ENCODE measurements around the gene P2RX1. TPM values are rescaled to one million over a fixed set of nuclear protein-coding genes. Genes with fewer than 3 reads are reported as not detected.

Gene P2RX1
- total and polyA plus RNA-seq, 5 donors from 2014 or later, result 2.3 TPM; not detected in 4

DNA sequence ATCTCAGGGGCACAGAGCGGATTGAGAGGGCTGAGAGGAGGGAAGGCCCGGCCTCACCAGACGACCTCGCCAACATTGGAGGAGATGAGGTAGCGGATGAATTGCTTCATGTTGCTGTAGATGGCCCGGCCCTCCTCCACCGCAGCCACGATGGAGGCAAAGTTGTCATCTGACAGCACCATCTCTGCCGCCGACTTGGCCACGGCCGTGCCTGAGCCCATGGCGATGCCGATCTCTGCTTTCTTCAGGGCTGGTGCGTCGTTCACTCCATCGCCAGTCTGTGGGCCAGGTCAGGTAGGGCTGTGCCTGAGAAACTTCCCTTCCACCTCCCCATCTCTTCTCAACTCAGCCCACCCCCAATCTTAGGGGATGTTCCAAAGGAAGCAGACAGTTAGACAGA, 21.1 kb upstream of the P2RX1 start:
- no peaks in the 10 kb centered on the region for H3K27me3 ChIP-seq (ENCODE audit: control insufficient read depth, insufficient read depth, low read length)
- H3K9me3 ChIP-seq (ENCODE audit: control insufficient read depth in 2 of 2, low read length in 2 of 2), result no peaks in the 10 kb centered on the region
- peaks cover 43% of the 10 kb centered on the region for H3K36me3 Mint-ChIP-seq
- no peaks in the 10 kb centered on the region for H3K27me3 Mint-ChIP-seq
- H3K36me3 ChIP-seq (ENCODE audit: control insufficient read depth, insufficient read depth, low read length), result peaks cover 80% of the 10 kb centered on the region
- peak overlapping the region in 1 of 3 donors; percentile 60 for H3K27ac Mint-ChIP-seq
- no peak overlapping the region for H3K4me3 ChIP-seq (ENCODE audit: low read depth, low read length)
- DNase-seq (no peak), ATAC-seq (ENCODE audit: low read depth in 2 of 2) (no peak)
- no peaks in the 10 kb centered on the region for H3K4me1 ChIP-seq (ENCODE audit: control insufficient read depth, insufficient read depth, low read length, poor library complexity, severe bottlenecking)
- no peak overlapping the region for H3K4me3 Mint-ChIP-seq
- peaks cover 0 to 1% (median 0%) of the 10 kb centered on the region in 7 donors for H3K9me3 Mint-ChIP-seq
- peaks cover 0 to 7% (median 2%) of the 10 kb centered on the region in 4 donors for H3K4me1 Mint-ChIP-seq
- no peak overlapping the region for H3K27ac ChIP-seq (ENCODE audit: insufficient read depth, low read length, poor library complexity, severe bottlenecking)

DNA sequence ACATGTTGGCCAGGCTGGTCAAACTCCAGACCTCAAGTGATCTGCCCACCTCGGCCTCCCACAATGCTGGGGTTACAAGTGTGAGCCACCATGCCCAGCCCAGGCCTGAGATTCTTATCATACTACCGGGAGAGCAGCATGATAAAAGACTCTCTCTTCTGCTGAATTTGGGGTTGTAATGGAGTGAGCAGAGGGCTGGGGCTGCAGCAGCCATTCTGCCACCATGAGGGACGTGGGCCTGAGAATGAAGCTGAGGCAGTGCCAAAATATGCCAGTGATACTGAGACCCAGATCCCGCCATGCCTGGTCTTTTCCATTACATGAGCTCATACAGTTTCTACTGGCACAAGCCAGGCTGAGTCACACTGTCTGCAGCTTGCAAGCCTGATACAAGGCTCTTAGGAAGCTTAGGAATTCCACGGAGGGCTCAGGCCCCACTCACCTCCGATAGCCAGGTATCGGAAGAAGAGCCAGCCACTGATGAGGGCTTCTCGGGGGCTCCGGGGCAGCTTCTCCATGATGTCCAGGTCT, 19.6 kb upstream of the P2RX1 start:
- Histone ChIP-seq H3K27ac (ENCODE audit: insufficient read depth, low read length, poor library complexity, severe bottlenecking) (no peak overlapping the region), H3K27me3 (ENCODE audit: control insufficient read depth, insufficient read depth, low read length) (no peaks in the 10 kb centered on the region), H3K36me3 (ENCODE audit: control insufficient read depth, insufficient read depth, low read length) (peaks cover 76% of the 10 kb centered on the region), H3K4me3 (ENCODE audit: low read depth, low read length) (no peak overlapping the region), H3K4me1 (ENCODE audit: control insufficient read depth, insufficient read depth, low read length, poor library complexity, severe bottlenecking) (no peaks in the 10 kb centered on the region), H3K9me3 (ENCODE audit: control insufficient read depth in 2 of 2, low read length in 2 of 2) (no peaks in the 10 kb centered on the region)
- ATAC-seq (ENCODE audit: low read depth in 2 of 2), result no peak
- H3K36me3 Mint-ChIP-seq, result peaks cover 43% of the 10 kb centered on the region
- peak overlapping the region in 1 of 3 donors; percentile 60 for H3K27ac Mint-ChIP-seq
- peaks cover 0 to 7% (median 2%) of the 10 kb centered on the region in 4 donors for H3K4me1 Mint-ChIP-seq
- H3K4me3 Mint-ChIP-seq, result no peak overlapping the region
- no peaks in the 10 kb centered on the region for H3K27me3 Mint-ChIP-seq
- no peak for DNase-seq
- H3K9me3 Mint-ChIP-seq, result peaks cover 0 to 1% (median 0%) of the 10 kb centered on the region in 7 donors

GRCh38 chr17:3935140-3935542, 18.9 kb upstream of the P2RX1 start:
- H3K27me3 Mint-ChIP-seq, result no peaks in the 10 kb centered on the region
- Histone ChIP-seq H3K9me3 (ENCODE audit: control insufficient read depth in 2 of 2, low read length in 2 of 2) (no peaks in the 10 kb centered on the region), H3K36me3 (ENCODE audit: control insufficient read depth, insufficient read depth, low read length) (peaks cover 75% of the 10 kb centered on the region), H3K4me1 (ENCODE audit: control insufficient read depth, insufficient read depth, low read length, poor library complexity, severe bottlenecking) (no peaks in the 10 kb centered on the region), H3K27me3 (ENCODE audit: control insufficient read depth, insufficient read depth, low read length) (no peaks in the 10 kb centered on the region), H3K4me3 (ENCODE audit: low read depth, low read length) (no peak overlapping the region), H3K27ac (ENCODE audit: insufficient read depth, low read length, poor library complexity, severe bottlenecking) (peak overlapping the region; percentile 1)
- peaks cover 0 to 1% (median 0%) of the 10 kb centered on the region in 7 donors for H3K9me3 Mint-ChIP-seq
- DNase-seq (peak in 2 of 3 donors; percentile 29 to 45), ATAC-seq (ENCODE audit: low read depth in 2 of 2) (peak; percentile 37 to 42)
- H3K4me3 Mint-ChIP-seq, result no peak overlapping the region
- peaks cover 41% of the 10 kb centered on the region for H3K36me3 Mint-ChIP-seq
- H3K4me1 Mint-ChIP-seq, result peaks cover 0 to 7% (median 2%) of the 10 kb centered on the region in 4 donors
- no peak overlapping the region for H3K27ac Mint-ChIP-seq

DNA sequence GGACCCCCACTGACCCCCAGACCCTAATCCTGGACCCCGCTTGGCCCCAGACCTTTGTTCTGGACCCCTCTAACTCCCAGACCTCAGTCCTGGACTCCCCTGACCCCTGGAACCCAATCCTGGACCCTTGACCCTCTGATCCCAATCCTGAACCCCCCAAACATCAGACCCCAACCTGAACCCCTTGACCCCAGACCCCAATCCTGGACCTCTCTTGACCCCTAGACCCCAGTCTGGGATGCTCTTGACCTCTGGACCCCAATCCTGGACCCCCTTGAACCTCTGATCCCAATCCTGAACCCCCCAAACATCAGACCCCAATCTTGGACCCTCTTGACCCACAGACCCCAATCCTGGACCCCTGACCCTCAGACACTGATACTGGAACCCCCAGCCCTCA, 13.5 kb upstream of the P2RX1 start:
- no peaks in the 10 kb centered on the region for H3K27me3 Mint-ChIP-seq
- Histone ChIP-seq H3K27me3 (ENCODE audit: control insufficient read depth, insufficient read depth, low read length) (no peaks in the 10 kb centered on the region), H3K36me3 (ENCODE audit: control insufficient read depth, insufficient read depth, low read length) (peaks cover 67% of the 10 kb centered on the region), H3K9me3 (ENCODE audit: control insufficient read depth in 2 of 2, low read length in 2 of 2) (no peaks in the 10 kb centered on the region), H3K4me1 (ENCODE audit: control insufficient read depth, insufficient read depth, low read length, poor library complexity, severe bottlenecking) (no peaks in the 10 kb centered on the region), H3K4me3 (ENCODE audit: low read depth, low read length) (no peak overlapping the region), H3K27ac (ENCODE audit: insufficient read depth, low read length, poor library complexity, severe bottlenecking) (no peak overlapping the region)
- ATAC-seq (ENCODE audit: low read depth in 2 of 2) (no peak), DNase-seq (no peak)
- H3K4me3 Mint-ChIP-seq, result no peak overlapping the region
- H3K36me3 Mint-ChIP-seq, result peaks cover 11% of the 10 kb centered on the region
- H3K9me3 Mint-ChIP-seq, result peaks cover 0 to 1% (median 0%) of the 10 kb centered on the region in 7 donors
- H3K27ac Mint-ChIP-seq, result no peak overlapping the region
- H3K4me1 Mint-ChIP-seq, result no peaks in the 10 kb centered on the region

GRCh38 chr17:3929181-3929580, 12.9 kb upstream of the P2RX1 start:
- ATAC-seq (ENCODE audit: low read depth in 2 of 2) (no peak), DNase-seq (no peak)
- H3K27me3 Mint-ChIP-seq, result no peaks in the 10 kb centered on the region
- Histone ChIP-seq H3K4me1 (ENCODE audit: control insufficient read depth, insufficient read depth, low read length, poor library complexity, severe bottlenecking) (no peaks in the 10 kb centered on the region), H3K36me3 (ENCODE audit: control insufficient read depth, insufficient read depth, low read length) (peaks cover 68% of the 10 kb centered on the region), H3K27me3 (ENCODE audit: control insufficient read depth, insufficient read depth, low read length) (no peaks in the 10 kb centered on the region), H3K4me3 (ENCODE audit: low read depth, low read length) (no peak overlapping the region), H3K27ac (ENCODE audit: insufficient read depth, low read length, poor library complexity, severe bottlenecking) (no peak overlapping the region), H3K9me3 (ENCODE audit: control insufficient read depth in 2 of 2, low read length in 2 of 2) (no peaks in the 10 kb centered on the region)
- no peaks in the 10 kb centered on the region for H3K4me1 Mint-ChIP-seq
- H3K27ac Mint-ChIP-seq, result no peak overlapping the region
- peaks cover 11% of the 10 kb centered on the region for H3K36me3 Mint-ChIP-seq
- H3K4me3 Mint-ChIP-seq, result no peak overlapping the region
- peaks cover 0 to 1% (median 0%) of the 10 kb centered on the region in 7 donors for H3K9me3 Mint-ChIP-seq

- H3K9me3 ChIP-seq (ENCODE audit: control insufficient read depth in 2 of 2, low read length in 2 of 2), result no peaks in the 10 kb centered on the region
- DNase-seq (no peak), ATAC-seq (ENCODE audit: low read depth in 2 of 2) (no peak)
- H3K27me3 Mint-ChIP-seq, result no peaks in the 10 kb centered on the region
- H3K4me3 ChIP-seq (ENCODE audit: low read depth, low read length), result no peak overlapping the region
- H3K4me1 Mint-ChIP-seq, result no peaks in the 10 kb centered on the region
- no peak overlapping the region for H3K4me3 Mint-ChIP-seq
- H3K4me1 ChIP-seq (ENCODE audit: control insufficient read depth, insufficient read depth, low read length, poor library complexity, severe bottlenecking), result no peaks in the 10 kb centered on the region
- H3K27ac ChIP-seq (ENCODE audit: insufficient read depth, low read length, poor library complexity, severe bottlenecking), result no peak overlapping the region
- H3K36me3 Mint-ChIP-seq, result peaks cover 13% of the 10 kb centered on the region
- H3K27ac Mint-ChIP-seq, result no peak overlapping the region
- peaks cover 66% of the 10 kb centered on the region for H3K36me3 ChIP-seq (ENCODE audit: control insufficient read depth, insufficient read depth, low read length)
- H3K27me3 ChIP-seq (ENCODE audit: control insufficient read depth, insufficient read depth, low read length), result no peaks in the 10 kb centered on the region
- H3K9me3 Mint-ChIP-seq, result no peaks in the 10 kb centered on the region
These were observed 12.1 kb upstream of the P2RX1 start for GRCh38 chr17:3928406-3928805.

- no peaks in the 10 kb centered on the region for H3K9me3 Mint-ChIP-seq
- no peaks in the 10 kb centered on the region for H3K4me1 ChIP-seq (ENCODE audit: control insufficient read depth, insufficient read depth, low read length, poor library complexity, severe bottlenecking)
- H3K4me3 ChIP-seq (ENCODE audit: low read depth, low read length), result no peak overlapping the region
- H3K27ac ChIP-seq (ENCODE audit: insufficient read depth, low read length, poor library complexity, severe bottlenecking), result no peak overlapping the region
- H3K4me3 Mint-ChIP-seq, result no peak overlapping the region
- H3K27me3 Mint-ChIP-seq, result no peaks in the 10 kb centered on the region
- H3K36me3 ChIP-seq (ENCODE audit: control insufficient read depth, insufficient read depth, low read length), result peaks cover 66% of the 10 kb centered on the region
- H3K27me3 ChIP-seq (ENCODE audit: control insufficient read depth, insufficient read depth, low read length), result no peaks in the 10 kb centered on the region
- no peaks in the 10 kb centered on the region for H3K9me3 ChIP-seq (ENCODE audit: control insufficient read depth in 2 of 2, low read length in 2 of 2)
- no peak overlapping the region for H3K27ac Mint-ChIP-seq
- no peak for DNase-seq
- peaks cover 13% of the 10 kb centered on the region for H3K36me3 Mint-ChIP-seq
- ATAC-seq (ENCODE audit: low read depth in 2 of 2), result no peak
- no peaks in the 10 kb centered on the region for H3K4me1 Mint-ChIP-seq
These were observed 11.5 kb upstream of the P2RX1 start for GRCh38 chr17:3927628-3928340.
